Measurements from ENCODE around the gene ANKS1A. TPM values are rescaled to one million over a fixed set of nuclear protein-coding genes. Genes with fewer than 3 reads are reported as not detected.

ANKS1A gene
- total and polyA plus RNA-seq, 2 of the 4 experiments (the other 2 are of a cell fraction), result 7.2 to 7.5 TPM

DNA sequence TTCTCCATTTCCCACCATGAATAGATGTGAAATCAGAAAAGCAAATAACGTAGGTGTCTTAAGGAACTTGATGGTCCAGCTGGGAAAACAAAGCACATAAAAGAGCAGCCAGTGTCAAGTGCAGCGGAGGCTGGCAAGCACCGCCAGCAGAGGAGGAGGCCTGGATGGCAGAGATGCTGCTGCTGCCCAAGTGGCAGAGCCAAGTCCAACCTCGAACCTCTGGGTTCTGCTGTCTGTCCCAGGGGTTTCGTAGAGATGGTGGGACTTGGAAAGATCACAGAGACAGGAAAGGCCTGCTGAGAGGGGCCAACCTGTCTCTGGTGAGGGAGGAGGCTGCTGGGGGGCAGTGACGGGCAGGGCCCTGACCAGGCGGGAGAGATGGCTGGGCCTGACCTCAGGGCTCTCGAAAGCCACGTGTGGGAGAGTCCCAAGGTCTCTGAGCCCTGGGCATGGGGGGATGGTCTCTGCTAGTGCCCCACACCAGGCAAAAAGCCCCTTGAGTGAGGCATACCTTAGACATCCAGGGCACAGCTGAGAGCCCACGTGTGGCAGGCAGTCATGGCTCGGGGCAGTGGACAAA is 174.7 kb downstream of the ANKS1A start:
- no peak for TF ChIP-seq NFE2L2 (IDR thresholded peaks at IDR 0.05; ENCODE audit: low read depth, low read length)
- H4K8ac ChIP-seq (ENCODE audit: low read depth in 2 of 2, low read length in 2 of 2), result no peak overlapping the region
- no peak overlapping the region for H3K56ac ChIP-seq (ENCODE audit: extremely low read depth, insufficient read depth, low read length)
- intact Hi-C loops (cut with micrococcal nuclease), result loop anchor here (2.0 kb wide), 1 partner anchor 33 kb away; no protein-coding TSS in a partner anchor
- H3K4me1 ChIP-seq (ENCODE audit: control insufficient read depth, insufficient read depth, low read length), result peaks cover 3% of the 10 kb centered on the region
- H3K27ac ChIP-seq (ENCODE audit: insufficient read depth, low read length), result no peak overlapping the region
- H4K91ac ChIP-seq (ENCODE audit: insufficient read depth, low read depth, low read length), result no peak overlapping the region
- no peak overlapping the region for H2BK120ac ChIP-seq (ENCODE audit: low read depth, low read length)
- H2AK5ac ChIP-seq (ENCODE audit: low read depth, low read length), result no peak overlapping the region
- H2AFZ ChIP-seq (replicated peaks; ENCODE audit: low read length, poor library complexity), result no peak overlapping the region
- no peak overlapping the region for H3K9ac ChIP-seq (ENCODE audit: low read depth, low read length)
- H3K14ac ChIP-seq (replicated peaks; ENCODE audit: low read depth, low read length), result no peak overlapping the region
- ChIA-PET POLR2A (ENCODE audit: unreplicated experiment) (no interaction called here), CTCF (no interaction called here)
- DNase-seq, result no peak
- no peak overlapping the region for H2BK15ac ChIP-seq (ENCODE audit: low read depth, low read length)
- no peak overlapping the region for H4K5ac ChIP-seq (ENCODE audit: low read depth, low read length)
- peaks cover 26% of the 10 kb centered on the region for H3K36me3 ChIP-seq (ENCODE audit: control insufficient read depth, insufficient read depth, low read length)
- no peak overlapping the region for H3K23ac ChIP-seq (ENCODE audit: low read depth, low read length)
- no peak for ATAC-seq (ENCODE audit: low read depth)
- no peak overlapping the region for H3K4me2 ChIP-seq (ENCODE audit: low read depth, low read length)
- dilution Hi-C loops (cut with HindIII; ENCODE audit: low sequenced_read_pairs, unreplicated experiment), result no loop called here
- in situ Hi-C loops (cut with MboI; ENCODE audit: low sequenced_read_pairs), result no loop called here
- peaks cover 6% of the 10 kb centered on the region; the same call in 1 of the 2 replicates for H3K9me1 ChIP-seq (ENCODE audit: insufficient read depth, low read length)
- H3K4ac ChIP-seq (ENCODE audit: low read depth, low read length), result no peak overlapping the region
- no peak overlapping the region for H2BK20ac ChIP-seq (ENCODE audit: low read depth, low read length)
- BruUV-seq (replicated peaks), result no TSS peak
- WGBS, 2 experiments (ENCODE audit: extremely low coverage in 2 of 2, insufficient read length in 1 of 2), result 58% methylated on average over 4 of the region's 11 CpGs; no CpG with 5 or more reads in 1 of the 2 experiments
- no peaks in the 10 kb centered on the region for H3K27me3 ChIP-seq (ENCODE audit: control insufficient read depth, insufficient read depth, low read length)
- H4K20me1 ChIP-seq (ENCODE audit: insufficient read depth, low read length), result no peaks in the 10 kb centered on the region
- H2BK5ac ChIP-seq (ENCODE audit: low read depth, low read length, poor library complexity, severe bottlenecking), result no peak overlapping the region
- no peak overlapping the region for H3K18ac ChIP-seq (ENCODE audit: low read depth, low read length)
- H3K4me3 ChIP-seq (ENCODE audit: insufficient read depth, low read depth, low read length), result no peak overlapping the region
- H3K79me1 ChIP-seq (ENCODE audit: low read depth in 1 of 2, low read length in 2 of 2), result no peaks in the 10 kb centered on the region
- H2AK9ac ChIP-seq (replicated peaks; ENCODE audit: low read depth, low read length, poor library complexity), result no peak overlapping the region
- no peaks in the 10 kb centered on the region for H3K9me3 ChIP-seq (ENCODE audit: control insufficient read depth, insufficient read depth, low read length)

All from IMR-90 (cell line).